GM19099 (cell line): Measurements from ENCODE around the gene ATMIN.

Experiments
- POLR2A ChIP-seq: IDR thresholded peaks from 3 replicates; pipeline ENCODE4 v1.6.1; 2011; ENCODE audit warnings: low read depth; ENCODE audit not compliant: insufficient read length; ENCODE audit errors: extremely low read depth

Gene ATMIN

GRCh38 chr16:81035975-81036750 is 521 bp downstream of the ATMIN start:
- TF ChIP-seq POLR2A = no peak

GRCh38 chr16:81036751-81037350 is 1.2 kb downstream of the ATMIN start:
- no peak for TF ChIP-seq POLR2A

GRCh38 chr16:81040131-81040530 is 4.5 kb downstream of the ATMIN start:
- TF ChIP-seq POLR2A = no peak

- TF ChIP-seq POLR2A = no peak
Observed at GRCh38 chr16:81040842-81041241, 5.2 kb downstream of the ATMIN start.

GRCh38 chr16:81041696-81042095 is 6.1 kb downstream of the ATMIN start:
- TF ChIP-seq POLR2A = no peak

GRCh38 chr16:81042821-81043220 is 7.2 kb downstream of the ATMIN start:
- TF ChIP-seq POLR2A = no peak

- TF ChIP-seq POLR2A = no peak
Observed at GRCh38 chr16:81053761-81054160, 18.1 kb downstream of the ATMIN start.

- no peak for TF ChIP-seq POLR2A
Observed at GRCh38 chr16:81060576-81061306, 25.1 kb downstream of the ATMIN start.

GRCh38 chr16:81061307-81061640 is 25.6 kb downstream of the ATMIN start:
- TF ChIP-seq POLR2A = no peak

- TF ChIP-seq POLR2A = no peak
Observed at GRCh38 chr16:81061871-81062608, 26.4 kb downstream of the ATMIN start.

- no peak for TF ChIP-seq POLR2A
Observed at GRCh38 chr16:81066681-81067080, 31.0 kb downstream of the ATMIN start.

GRCh38 chr16:81067166-81067565 is 31.5 kb downstream of the ATMIN start:
- no peak for TF ChIP-seq POLR2A

GRCh38 chr16:81069063-81069462 is 33.4 kb downstream of the ATMIN start:
- TF ChIP-seq POLR2A = no peak

- TF ChIP-seq POLR2A = no peak
Observed at GRCh38 chr16:81070979-81071378, 35.3 kb downstream of the ATMIN start.

- no peak for TF ChIP-seq POLR2A
Observed at GRCh38 chr16:81071805-81072204, 36.2 kb downstream of the ATMIN start.
